Stimulated activated CD8-positive, alpha-beta memory T cell treated with anti-CD3 and anti-CD28 coated beads, Interleukin-12 subunit alpha, Interleukin-12 subunit beta, amount 100 ng/mL, for 24 hours (primary cell): Measurements from ENCODE around the gene GRIN2D.
"Not testable (repeated sequence)": the region's sequence is repeated elsewhere in the genome, so short reads cannot be mapped to it uniquely, and the experiment has no call there.

Source experiments
- DNase-seq: peaks from one replicate; pipeline ENCODE4 v3.0.0-alpha.2; 2020; ENCODE audit errors: extremely low read depth

Gene GRIN2D

GRCh38 chr19:48371771-48372170, 21.7 kb upstream of the GRIN2D start:
- DNase-seq: not testable (repeated sequence)

GRCh38 chr19:48372904-48373303, 20.6 kb upstream of the GRIN2D start:
- DNase-seq: no peak

- no peak for DNase-seq
Observed at GRCh38 chr19:48373567-48373966, 19.9 kb upstream of the GRIN2D start.

- DNase-seq: no peak
Observed at GRCh38 chr19:48378194-48378570, 15.3 kb upstream of the GRIN2D start.

GRCh38 chr19:48379058-48379457, 14.4 kb upstream of the GRIN2D start:
- no peak for DNase-seq

GRCh38 chr19:48381178-48381950, 12.1 kb upstream of the GRIN2D start:
- DNase-seq: no peak

- no peak for DNase-seq
Observed at GRCh38 chr19:48382286-48382685, 11.2 kb upstream of the GRIN2D start.

GRCh38 chr19:48385461-48386087, 7.9 kb upstream of the GRIN2D start:
- no peak for DNase-seq

- no peak for DNase-seq
Observed at GRCh38 chr19:48386981-48387380, 6.5 kb upstream of the GRIN2D start.

- no peak for DNase-seq
Observed at GRCh38 chr19:48390188-48391099, 3.0 kb upstream of the GRIN2D start.

GRCh38 chr19:48391100-48392005, 2.1 kb upstream of the GRIN2D start, which contains the start of gene KDELR1:
TSS of gene KDELR1 (minus strand) at chr19:48391551. CDS start at chr19:48391358, 193 bp downstream.
- no peak for DNase-seq

GRCh38 chr19:48392006-48392344, 1.5 kb upstream of the GRIN2D start:
- DNase-seq: not testable (repeated sequence)

GRCh38 chr19:48392860-48393558, 459 bp upstream of the GRIN2D start:
- no peak for DNase-seq

GRCh38 chr19:48394331-48395169, 1.1 kb downstream of the GRIN2D start:
- DNase-seq: no peak

GRCh38 chr19:48395170-48395455, 1.6 kb downstream of the GRIN2D start:
- no peak for DNase-seq

GRCh38 chr19:48395499-48395898, 2.0 kb downstream of the GRIN2D start:
- DNase-seq: no peak

- DNase-seq: no peak
Observed at GRCh38 chr19:48396016-48396823, 2.8 kb downstream of the GRIN2D start.

- no peak for DNase-seq
Observed at GRCh38 chr19:48396824-48397176, 3.3 kb downstream of the GRIN2D start.
